OCI-LY3 (cell line): Measurements from ENCODE around the gene TUBA8.
"Not testable (repeated sequence)": the region's sequence is repeated elsewhere in the genome, so short reads cannot be mapped to it uniquely, and the experiment has no call there.

ENCODE experiments used
- H2AFZ ChIP-seq: fragments of 200-600, 300-600 bp; shearing (Covaris generic); 2 replicates; pipeline ENCODE4 v1.6.0; 2014; ENCODE audit warnings: antibody characterized with exemption, low read depth, low read length
- H3K27ac ChIP-seq: fragments of 200-600, 300-600 bp; sonication (generic); 2 replicates; pipeline ENCODE4 v1.5.1; 2014; ENCODE audit warnings: mild to moderate bottlenecking, low read length, moderate library complexity, mixed read lengths
- H3K27me3 ChIP-seq: fragments of 200-600, 300-600 bp; sonication (generic); 2 replicates; pipeline ENCODE4 v1.6.1; 2014; ENCODE audit warnings: low read depth, low read length, mixed read lengths
- H3K36me3 ChIP-seq: fragments of 200-600, 300-600 bp; sonication (generic); replicated peaks from 2 replicates; pipeline ENCODE3; 2014; ENCODE audit warnings: low read depth, low read length, mixed read lengths
- H3K4me1 ChIP-seq: fragments of 300-600, 200-600 bp; sonication (generic); 2 replicates; pipeline ENCODE4 v1.6.1; 2014; ENCODE audit warnings: low read length, mixed read lengths
- H3K4me2 ChIP-seq: fragments of 200-600, 300-600 bp; sonication (generic); 2 replicates; pipeline ENCODE4 v1.6.1; 2014; ENCODE audit warnings: low read length, mixed read lengths
- H3K4me3 ChIP-seq: fragments of 300-600, 200-600 bp; sonication (generic); 2 replicates; pipeline ENCODE4 v1.5.1; 2014; ENCODE audit warnings: antibody characterized with exemption, mild to moderate bottlenecking, low read length, moderate library complexity
- H3K79me2 ChIP-seq: fragments of 300-600, 200-600 bp; shearing (Covaris generic); 2 replicates; pipeline ENCODE4 v1.6.1; 2014; ENCODE audit warnings: mild to moderate bottlenecking, low read length, mixed read lengths
- H3K9ac ChIP-seq: fragments of 300-600, 200-600 bp; shearing (Covaris generic); 2 replicates; pipeline ENCODE4 v1.6.0; 2014; ENCODE audit warnings: mild to moderate bottlenecking, low read length, moderate library complexity
- H3K9me3 ChIP-seq: fragments of 200-600, 300-600 bp; shearing (Covaris generic); 2 replicates; pipeline ENCODE4 v1.6.1; 2014; ENCODE audit warnings: low read length, mixed read lengths; ENCODE audit not compliant: insufficient read depth
- H4K20me1 ChIP-seq: fragments of 200-600, 300-600 bp; sonication (generic); 2 replicates; pipeline ENCODE4 v1.6.1; 2016; ENCODE audit warnings: low read length, mixed read lengths; ENCODE audit not compliant: insufficient read depth

The TUBA8 gene

DNA sequence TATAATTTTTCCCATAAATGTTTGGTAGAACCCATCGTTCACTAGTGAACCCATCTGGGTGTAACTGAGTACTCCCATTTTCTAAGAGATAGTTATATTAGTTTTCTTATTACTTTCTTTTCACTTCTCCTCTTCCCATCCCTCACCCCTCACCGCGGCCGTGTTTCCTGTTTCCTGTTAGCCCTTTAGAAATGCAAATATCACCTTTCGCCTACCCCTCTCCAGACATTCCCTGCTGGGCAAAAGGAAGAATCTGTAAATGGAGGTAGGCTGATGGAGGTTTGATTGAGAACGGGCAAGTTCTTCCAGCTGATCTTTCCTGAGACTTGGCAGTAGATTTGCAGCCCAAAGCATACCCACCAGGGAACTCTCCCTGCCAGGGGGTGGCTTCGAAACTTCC is 54.7 kb downstream of the TUBA8 start:
- H3K36me3 ChIP-seq, H3K4me3 ChIP-seq, H4K20me1 ChIP-seq, H2AFZ ChIP-seq, H3K27me3 ChIP-seq, H3K4me2 ChIP-seq, H3K27ac ChIP-seq, H3K79me2 ChIP-seq, H3K9me3 ChIP-seq, H3K9ac ChIP-seq: not testable (repeated sequence)
- H3K4me1 ChIP-seq = peaks cover 20% of the 10 kb centered on the region

DNA sequence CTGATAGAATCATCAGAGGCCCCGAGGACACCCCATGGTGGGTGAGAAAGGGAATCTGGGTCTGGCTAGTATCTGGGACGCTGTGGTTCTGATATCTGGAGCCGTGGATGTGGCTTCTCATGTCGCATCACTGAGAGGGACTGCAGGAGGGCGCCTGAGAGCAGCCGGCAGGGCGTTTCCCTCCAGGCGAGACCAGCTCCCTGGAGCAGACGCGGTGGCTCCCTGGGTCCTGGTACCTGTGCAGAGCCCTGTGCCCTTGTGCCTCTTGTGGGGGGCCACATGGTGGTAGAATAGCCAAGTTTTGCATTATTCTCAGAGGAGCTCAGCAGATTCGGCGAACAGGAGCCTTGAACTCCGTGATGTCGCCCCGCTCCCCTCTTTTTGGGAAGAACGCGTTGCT is 59.7 kb downstream of the TUBA8 start:
- H3K4me2 ChIP-seq, H3K4me1 ChIP-seq, H3K9me3 ChIP-seq, H3K9ac ChIP-seq, H4K20me1 ChIP-seq, H2AFZ ChIP-seq, H3K79me2 ChIP-seq, H3K27me3 ChIP-seq, H3K36me3 ChIP-seq, H3K4me3 ChIP-seq, H3K27ac ChIP-seq: not testable (repeated sequence)

- not testable (repeated sequence) for H3K4me3 ChIP-seq, H3K9me3 ChIP-seq, H4K20me1 ChIP-seq, H2AFZ ChIP-seq, H3K27ac ChIP-seq, H3K4me2 ChIP-seq, H3K4me1 ChIP-seq, H3K79me2 ChIP-seq, H3K9ac ChIP-seq, H3K27me3 ChIP-seq, H3K36me3 ChIP-seq
These were observed 61.6 kb downstream of the TUBA8 start for GRCh38 chr22:18172203-18172602.

- not testable (repeated sequence) for H3K4me1 ChIP-seq, H3K9me3 ChIP-seq, H3K79me2 ChIP-seq, H3K27me3 ChIP-seq, H3K4me3 ChIP-seq, H3K9ac ChIP-seq, H3K4me2 ChIP-seq, H4K20me1 ChIP-seq, H3K36me3 ChIP-seq, H2AFZ ChIP-seq, H3K27ac ChIP-seq
These were observed 62.2 kb downstream of the TUBA8 start for GRCh38 chr22:18172776-18173175.

- H3K4me3 ChIP-seq, H3K27me3 ChIP-seq, H3K27ac ChIP-seq, H3K9ac ChIP-seq, H2AFZ ChIP-seq, H4K20me1 ChIP-seq, H3K36me3 ChIP-seq, H3K79me2 ChIP-seq, H3K4me1 ChIP-seq, H3K4me2 ChIP-seq, H3K9me3 ChIP-seq: not testable (repeated sequence)
These were observed 62.8 kb downstream of the TUBA8 start for GRCh38 chr22:18173441-18173840.
